Large intestine (tissue), 3 donors: Measurements from ENCODE around the gene VMP1. TPM values are rescaled to one million over a fixed set of nuclear protein-coding genes. Genes with fewer than 3 reads are reported as not detected.
"Not testable (repeated sequence)": the region's sequence is repeated elsewhere in the genome, so short reads cannot be mapped to it uniquely, and the experiment has no call there.

Experiments
- DNase-seq, 2 donors: peaks; one replicate each; pipeline versions ENCODE4 v3.0.0 to v3.0.0-alpha.2; 2013
- H3K27ac ChIP-seq: one replicate; pipeline ENCODE4 v1.5.1; 2013; ENCODE audit warnings: low read length
- H3K27me3 ChIP-seq: 2 replicates; pipeline ENCODE4 v1.6.1; 2013; ENCODE audit warnings: low read length; ENCODE audit not compliant: control insufficient read depth, insufficient read depth
- H3K36me3 ChIP-seq: 2 replicates; pipeline ENCODE4 v1.6.1; 2013; ENCODE audit warnings: low read length; ENCODE audit not compliant: control insufficient read depth, insufficient read depth
- H3K4me1 ChIP-seq: one replicate; pipeline ENCODE4 v1.6.1; 2013; ENCODE audit warnings: low read length; ENCODE audit not compliant: control insufficient read depth, insufficient read depth
- H3K4me3 ChIP-seq: one replicate; pipeline ENCODE4 v1.5.1; 2013; ENCODE audit warnings: low read length
- H3K9me3 ChIP-seq: one replicate; pipeline ENCODE4 v1.6.1; 2013; ENCODE audit warnings: mild to moderate bottlenecking, low read depth, low read length, moderate library complexity; ENCODE audit not compliant: control insufficient read depth
- WGBS: methylation state at CpG from one replicate; pipeline ENCODE4 v1.1.5; 2013; ENCODE audit warnings: low lambda C conversion rate; ENCODE audit not compliant: insufficient coverage; 5-methylcytosine and 5-hydroxymethylcytosine counted together
- polyA plus RNA-seq: library from polyadenylated mRNA; unstranded; fragments of 120-200 nt; gene quantifications from one replicate; pipeline ENCODE4 v1.2.1, GENCODE V29; 2013

VMP1 gene
- polyA plus RNA-seq, 1 donor = 224 TPM

DNA sequence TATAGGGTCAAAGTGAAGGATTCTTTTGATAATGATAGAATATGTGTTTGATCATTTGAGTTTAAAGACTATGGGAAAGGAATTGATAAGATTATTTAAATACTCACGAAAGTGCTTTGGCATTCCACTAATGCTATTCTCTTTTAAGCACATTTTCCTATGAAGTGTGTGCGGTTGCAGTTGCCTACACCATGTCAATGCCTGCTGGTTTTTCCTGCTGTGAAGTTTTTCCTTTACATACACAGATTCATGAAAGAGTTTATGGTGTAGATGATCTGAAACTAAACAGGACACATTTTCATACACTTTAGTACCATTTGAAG lies 78.7 kb downstream of the VMP1 start:
- no peak for DNase-seq
- Histone ChIP-seq H3K27ac (peak overlapping the region; percentile 90), H3K27me3 (no peaks in the 10 kb centered on the region), H3K36me3 (peaks cover 2% of the 10 kb centered on the region), H3K4me1 (peaks cover 48% of the 10 kb centered on the region), H3K9me3 (no peaks in the 10 kb centered on the region), H3K4me3 (no peak overlapping the region)
- no CpG with 5 or more reads among the region's 2 CpGs for WGBS

DNA sequence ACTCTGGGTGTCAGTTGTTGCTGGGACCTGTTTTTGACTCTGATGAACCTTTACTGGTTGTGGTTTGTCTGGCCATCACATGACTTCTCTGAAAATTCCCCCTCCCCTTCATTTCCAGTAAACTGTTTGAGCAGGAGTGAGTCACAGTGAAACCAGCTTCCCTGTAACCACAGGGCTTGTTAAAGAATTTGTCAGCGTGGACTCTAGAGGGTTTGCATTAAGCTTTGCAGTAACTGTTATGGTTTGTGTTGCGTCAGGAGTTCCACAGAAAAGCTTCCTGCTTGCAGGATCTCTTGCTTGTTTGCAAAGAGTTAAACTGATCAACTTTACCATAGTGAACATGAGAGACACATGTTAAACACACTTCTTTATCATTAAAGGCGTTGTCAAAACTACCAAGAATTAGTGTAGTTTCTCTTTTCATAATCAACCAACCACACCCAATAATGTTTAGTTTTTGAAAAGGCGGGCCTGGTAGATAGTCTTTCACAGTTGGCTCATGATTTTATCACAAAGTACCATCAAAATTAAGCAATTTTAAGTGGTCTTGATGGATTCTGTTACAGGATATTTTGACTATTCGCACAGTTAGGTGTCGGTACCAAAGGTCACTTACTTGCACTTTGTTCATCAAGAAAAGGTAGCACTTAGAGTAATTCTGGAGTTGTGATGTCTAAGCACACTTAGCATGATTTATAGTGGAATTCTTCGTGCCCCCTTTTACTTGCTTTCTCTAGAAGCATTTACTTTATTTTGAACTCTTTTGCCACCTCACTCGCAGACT lies 79.3 kb downstream of the VMP1 start:
- 28% methylated on average over 2 of the region's 8 CpGs for WGBS
- H3K27me3 ChIP-seq = no peaks in the 10 kb centered on the region
- H3K9me3 ChIP-seq = no peaks in the 10 kb centered on the region
- H3K4me1 ChIP-seq = peaks cover 48% of the 10 kb centered on the region
- peak; percentile 85 to 94 for DNase-seq
- H3K36me3 ChIP-seq = peaks cover 2% of the 10 kb centered on the region
- H3K4me3 ChIP-seq = no peak overlapping the region
- peak overlapping the region; percentile 90 for H3K27ac ChIP-seq

DNA sequence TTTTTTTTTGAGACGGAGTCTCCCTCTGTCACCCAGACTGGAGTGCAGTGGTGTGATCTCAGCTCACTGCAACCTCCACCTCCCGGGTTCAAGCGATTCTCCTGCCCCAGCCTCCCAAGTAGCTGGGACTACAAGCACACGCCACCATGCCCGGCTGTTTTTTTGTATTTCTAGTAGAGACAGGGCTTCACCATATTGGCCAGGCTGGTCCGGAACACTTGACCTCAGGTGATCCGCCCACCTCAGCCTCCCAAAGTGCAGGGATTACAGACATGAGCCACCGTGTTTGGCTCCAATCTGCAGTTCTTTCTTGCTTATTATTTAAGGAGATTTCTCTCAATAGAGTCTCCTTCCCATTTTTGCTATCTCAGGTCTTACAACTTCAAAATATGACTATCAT lies 82.4 kb downstream of the VMP1 start:
- H3K27ac ChIP-seq, H3K9me3 ChIP-seq, H3K36me3 ChIP-seq, DNase-seq, H3K27me3 ChIP-seq, H3K4me3 ChIP-seq: not testable (repeated sequence)
- H3K4me1 ChIP-seq = peaks cover 33% of the 10 kb centered on the region
- WGBS = no CpG with 5 or more reads among the region's 8 CpGs

DNA sequence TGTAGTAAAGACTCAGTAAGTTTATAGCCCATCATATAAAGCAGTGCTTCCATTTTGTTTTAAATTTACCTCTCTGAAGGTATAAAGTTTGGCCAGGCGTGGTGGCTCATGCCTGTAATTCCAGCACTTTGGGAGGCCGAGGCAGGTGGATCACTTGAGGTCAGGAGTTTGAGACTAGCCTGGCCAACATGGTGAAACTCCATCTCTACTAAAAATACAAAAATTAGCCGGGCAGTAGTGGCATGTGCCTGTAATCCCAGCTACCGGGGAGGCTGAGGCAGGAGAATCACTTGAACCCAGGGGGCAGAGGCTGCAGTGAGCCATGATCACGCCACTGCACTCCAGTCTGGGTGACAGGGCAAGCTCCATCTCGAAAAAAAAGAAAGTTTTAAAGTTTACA lies 83.0 kb downstream of the VMP1 start:
- H3K9me3 ChIP-seq, H3K27me3 ChIP-seq, H3K4me3 ChIP-seq, H3K36me3 ChIP-seq, DNase-seq, H3K27ac ChIP-seq: not testable (repeated sequence)
- WGBS = no CpG with 5 or more reads among the region's 6 CpGs
- peaks cover 27% of the 10 kb centered on the region for H3K4me1 ChIP-seq

DNA sequence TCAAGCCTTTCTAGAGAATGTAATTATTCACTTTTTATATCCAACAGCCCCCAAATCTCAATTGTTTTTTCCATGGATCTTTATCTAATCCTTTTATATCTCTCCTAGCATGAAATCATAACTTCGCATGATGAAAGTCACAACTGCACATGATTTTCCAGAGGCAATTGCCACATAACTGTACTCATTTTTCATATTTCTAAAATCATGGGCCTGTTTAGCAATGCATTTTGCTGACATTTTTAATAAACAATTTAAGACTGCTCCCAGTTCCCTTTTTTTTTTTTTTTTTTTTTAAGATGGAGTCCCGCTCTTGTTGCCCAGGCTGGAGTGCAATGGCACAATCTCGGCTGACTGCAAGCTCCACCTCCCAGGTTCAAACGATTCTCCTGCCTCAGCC lies 83.5 kb downstream of the VMP1 start:
- H3K27me3 ChIP-seq = no peaks in the 10 kb centered on the region
- peaks cover 26% of the 10 kb centered on the region for H3K4me1 ChIP-seq
- H3K27ac ChIP-seq = no peak overlapping the region
- H3K9me3 ChIP-seq = no peaks in the 10 kb centered on the region
- no peak for DNase-seq
- WGBS = 100% methylated on average over 1 of the region's 4 CpGs
- no peak overlapping the region for H3K4me3 ChIP-seq
- peaks cover 2% of the 10 kb centered on the region for H3K36me3 ChIP-seq

DNA sequence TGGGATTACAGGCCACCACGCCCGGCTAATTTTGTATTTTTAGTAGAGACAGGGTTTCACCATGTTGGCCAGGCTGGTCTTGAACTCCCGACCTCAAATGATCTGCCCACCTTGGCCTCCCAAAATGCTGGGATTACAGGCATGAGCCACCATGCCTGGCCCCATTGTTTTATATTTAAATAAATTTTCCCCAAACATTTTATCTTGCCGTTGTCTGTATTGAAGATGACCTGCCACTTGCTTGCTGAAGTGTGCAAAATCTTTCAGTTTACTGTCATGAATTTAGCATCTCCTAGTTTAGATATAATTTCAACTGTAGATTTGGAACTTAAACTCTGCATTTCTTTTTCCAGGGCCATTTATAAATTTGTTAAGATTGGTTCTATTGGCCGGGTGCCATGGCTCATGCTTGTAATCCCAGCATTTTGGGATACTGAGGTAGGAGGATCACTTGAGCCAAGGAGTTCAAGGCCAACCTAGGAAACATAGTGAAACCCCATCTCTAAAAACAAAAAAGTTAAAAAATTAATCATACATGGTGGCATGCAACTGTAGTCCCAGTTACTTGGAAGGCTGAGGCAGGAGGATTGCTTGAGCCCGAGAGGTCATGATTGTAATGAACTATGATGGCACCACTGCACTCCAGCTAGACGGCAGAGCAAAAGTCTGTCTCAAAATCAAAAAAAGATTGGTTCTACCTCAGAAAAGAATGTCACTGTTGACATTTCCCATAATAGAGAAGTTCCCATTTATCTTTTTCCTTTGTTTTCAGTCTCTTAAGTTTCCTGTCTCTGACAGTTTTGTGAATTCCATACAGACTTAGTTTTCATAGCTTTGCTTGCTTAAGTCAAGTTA lies 84.4 kb downstream of the VMP1 start:
- peaks cover 23% of the 10 kb centered on the region for H3K4me1 ChIP-seq
- H3K27ac ChIP-seq = no peak overlapping the region
- no peaks in the 10 kb centered on the region for H3K27me3 ChIP-seq

DNA sequence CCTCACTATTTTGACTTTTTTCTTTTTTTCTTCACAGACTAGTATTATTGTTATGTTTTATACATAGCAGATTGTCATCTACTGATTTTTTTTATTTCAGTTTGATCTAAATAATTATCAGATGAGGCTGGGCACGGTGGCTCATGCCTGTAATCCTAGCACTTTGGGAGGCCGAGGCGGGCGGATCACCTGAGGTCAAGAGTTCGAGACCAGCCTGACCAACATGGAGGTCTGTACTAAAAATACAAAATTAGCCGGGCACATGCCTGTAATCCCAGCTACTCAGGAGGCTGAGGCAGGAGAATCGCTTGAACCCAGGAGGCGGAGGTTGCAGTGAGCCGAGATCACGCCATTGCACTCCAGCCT lies 85.0 kb downstream of the VMP1 start:
- not testable (repeated sequence) for H3K27ac ChIP-seq, H3K27me3 ChIP-seq, H3K4me3 ChIP-seq, DNase-seq, H3K9me3 ChIP-seq, H3K36me3 ChIP-seq
- H3K4me1 ChIP-seq = peaks cover 17% of the 10 kb centered on the region
- no CpG with 5 or more reads among the region's 10 CpGs for WGBS

More for the DNA sequence above, 84.4 kb downstream of the VMP1 start:
- H3K4me3 ChIP-seq = no peak overlapping the region
- no peak for DNase-seq
- no peaks in the 10 kb centered on the region for H3K9me3 ChIP-seq
- peaks cover 4% of the 10 kb centered on the region for H3K36me3 ChIP-seq
- WGBS = 100% methylated on average over 2 of the region's 7 CpGs

DNA sequence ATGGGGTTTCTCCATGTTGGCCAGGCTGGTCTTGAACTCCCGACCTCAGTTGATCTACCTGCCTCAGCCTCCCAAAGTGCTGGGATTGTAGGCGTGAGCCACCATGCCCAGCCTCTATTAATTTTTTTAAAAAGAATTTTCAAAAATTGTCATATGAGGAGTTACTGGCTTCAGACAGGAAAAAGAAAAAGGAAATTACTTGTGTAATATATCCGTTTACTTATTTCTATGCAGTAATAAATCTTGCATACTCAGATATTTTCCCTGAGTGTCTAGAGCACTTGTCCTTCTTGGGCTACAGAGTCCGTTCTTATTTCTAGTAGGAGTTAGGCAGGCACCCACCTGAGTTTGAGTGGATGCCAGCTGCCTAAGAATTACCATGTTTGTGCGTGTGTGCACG lies 85.8 kb downstream of the VMP1 start:
- Histone ChIP-seq H3K36me3 (peaks cover 4% of the 10 kb centered on the region), H3K4me1 (peaks cover 10% of the 10 kb centered on the region), H3K27me3 (no peaks in the 10 kb centered on the region), H3K4me3 (no peak overlapping the region), H3K9me3 (no peaks in the 10 kb centered on the region), H3K27ac (no peak overlapping the region)
- WGBS = no CpG with 5 or more reads among the region's 6 CpGs
- DNase-seq = no peak

DNA sequence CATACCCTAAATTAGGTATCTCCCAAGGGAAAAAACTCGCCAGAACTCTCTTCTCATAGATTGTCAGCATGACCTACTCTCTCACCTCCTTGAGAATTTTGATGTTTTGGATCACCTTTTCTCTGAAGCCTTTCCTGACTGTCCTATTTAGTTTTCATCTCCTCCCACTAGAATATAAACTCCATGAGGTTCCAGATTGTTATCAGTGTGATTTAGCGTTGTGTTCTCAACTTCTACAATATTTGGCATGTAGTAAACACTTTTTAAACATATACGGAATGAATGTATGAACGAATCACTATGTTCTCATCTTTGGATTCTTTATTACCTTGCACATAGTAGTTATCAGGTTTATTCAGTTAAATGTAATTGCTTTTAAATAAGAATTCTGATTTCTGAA lies 88.7 kb downstream of the VMP1 start:
- Histone ChIP-seq H3K9me3 (no peaks in the 10 kb centered on the region), H3K27ac (no peak overlapping the region), H3K4me1 (no peaks in the 10 kb centered on the region), H3K4me3 (no peak overlapping the region), H3K36me3 (peaks cover 4% of the 10 kb centered on the region), H3K27me3 (no peaks in the 10 kb centered on the region)
- no CpG with 5 or more reads among the region's 4 CpGs for WGBS
- no peak for DNase-seq

DNA sequence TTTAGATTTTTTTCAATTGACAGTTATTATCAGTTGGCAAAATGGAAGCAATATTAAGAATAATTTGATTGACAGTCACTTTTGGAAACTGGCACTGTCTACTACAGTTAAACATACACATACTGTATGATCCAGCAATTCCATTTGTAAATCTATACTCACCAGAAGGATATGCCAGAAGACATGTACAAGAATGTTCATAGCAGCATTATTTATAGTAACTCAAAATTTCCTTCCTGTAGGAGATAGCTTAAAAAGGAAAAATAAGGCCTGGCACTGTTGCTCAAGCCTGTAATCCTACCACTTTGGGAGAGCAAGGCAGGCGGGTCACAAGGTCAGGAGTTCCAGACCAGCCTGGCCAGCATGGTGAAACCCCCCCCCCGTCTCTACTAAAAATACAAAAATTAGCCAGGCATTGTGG lies 89.3 kb downstream of the VMP1 start:
- Histone ChIP-seq H3K27ac (no peak overlapping the region), H3K9me3 (no peaks in the 10 kb centered on the region), H3K4me3 (no peak overlapping the region), H3K36me3 (peaks cover 4% of the 10 kb centered on the region), H3K4me1 (no peaks in the 10 kb centered on the region), H3K27me3 (no peaks in the 10 kb centered on the region)
- no CpG with 5 or more reads among the region's 2 CpGs for WGBS
- no peak for DNase-seq
